NCI-H82 treated with DMSO at 0.1 percent for 48 hours (cell line): ENCODE data around the gene FAM24A.
"Not testable (repeated sequence)": the region's sequence is repeated elsewhere in the genome, so short reads cannot be mapped to it uniquely, and the experiment has no call there.

Source experiments
- DNase-seq: peaks from one replicate; lab custom pipeline; 2025; ENCODE audit not compliant: unreplicated experiment; lab: John Stamatoyannopoulos, UW

Gene FAM24A

GRCh38 chr10:122910310-122910709, at the start of gene FAM24A:
FAM24A (plus strand) TSS chr10:122910610; CDS start chr10:122911635, 1,025 bp downstream.
- DNase-seq, result no peak

- no peak for DNase-seq
Measured at GRCh38 chr10:122861711-122862161, 48.7 kb upstream of the FAM24A start.

- DNase-seq, result no peak
Measured at GRCh38 chr10:122863216-122864193, 46.9 kb upstream of the FAM24A start.

GRCh38 chr10:122864194-122864592, 46.2 kb upstream of the FAM24A start:
- no peak for DNase-seq

GRCh38 chr10:122864901-122865300, 45.5 kb upstream of the FAM24A start:
- DNase-seq, result no peak

GRCh38 chr10:122866757-122867482, 43.5 kb upstream of the FAM24A start:
- not testable (repeated sequence) for DNase-seq

- DNase-seq, result not testable (repeated sequence)
Measured at GRCh38 chr10:122868768-122869167, 41.6 kb upstream of the FAM24A start.

- DNase-seq, result not testable (repeated sequence)
Measured at GRCh38 chr10:122871947-122872346, 38.5 kb upstream of the FAM24A start.

- DNase-seq, result no peak
Measured at GRCh38 chr10:122875843-122876466, 34.5 kb upstream of the FAM24A start.

GRCh38 chr10:122876467-122876855, 33.9 kb upstream of the FAM24A start:
- DNase-seq, result no peak

GRCh38 chr10:122877264-122877663, 33.1 kb upstream of the FAM24A start:
- no peak for DNase-seq

- no peak for DNase-seq
Measured at GRCh38 chr10:122878799-122879338, 31.5 kb upstream of the FAM24A start.

- DNase-seq, result peak; percentile 89
Measured at GRCh38 chr10:122879339-122880273, 30.8 kb upstream of the FAM24A start, which contains the start of gene FAM24B. FAM24B (minus strand) TSS chr10:122879581; CDS start chr10:122850515, 29,066 bp downstream.

GRCh38 chr10:122882766-122883165, 27.6 kb upstream of the FAM24A start:
- DNase-seq, result no peak

- no peak for DNase-seq
Measured at GRCh38 chr10:122884166-122884565, 26.2 kb upstream of the FAM24A start.

GRCh38 chr10:122894261-122894944, 16.0 kb upstream of the FAM24A start:
- no peak for DNase-seq

- not testable (repeated sequence) for DNase-seq
Measured at GRCh38 chr10:122903861-122904260, 6.5 kb upstream of the FAM24A start.

GRCh38 chr10:122911889-122912484, 1.6 kb downstream of the FAM24A start:
- no peak for DNase-seq

GRCh38 chr10:122915700-122916099, 5.3 kb downstream of the FAM24A start:
- DNase-seq, result no peak
